Measurements from ENCODE around the gene IL17B.

DNA sequence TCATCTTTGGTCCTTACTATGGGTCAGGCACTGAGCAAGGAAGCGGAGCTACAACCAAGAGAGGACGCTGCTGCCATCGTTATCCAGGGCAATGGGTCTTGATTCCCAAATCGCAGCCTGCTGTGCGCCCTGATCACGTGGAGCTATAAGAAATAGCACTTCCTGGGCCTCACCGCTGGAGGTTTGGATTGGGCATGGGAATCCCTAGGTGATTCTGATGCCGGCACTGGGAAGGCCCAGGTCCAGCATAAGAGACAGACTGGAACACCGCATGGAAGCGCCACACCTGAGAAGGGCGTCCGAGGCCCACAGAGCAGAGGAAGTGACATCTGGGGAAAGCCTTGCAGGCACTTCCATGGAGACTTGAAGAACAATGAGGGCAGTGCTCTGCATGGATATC is 3.0 kb downstream of the IL17B start:
- TF ChIP-seq, protein P1, sequence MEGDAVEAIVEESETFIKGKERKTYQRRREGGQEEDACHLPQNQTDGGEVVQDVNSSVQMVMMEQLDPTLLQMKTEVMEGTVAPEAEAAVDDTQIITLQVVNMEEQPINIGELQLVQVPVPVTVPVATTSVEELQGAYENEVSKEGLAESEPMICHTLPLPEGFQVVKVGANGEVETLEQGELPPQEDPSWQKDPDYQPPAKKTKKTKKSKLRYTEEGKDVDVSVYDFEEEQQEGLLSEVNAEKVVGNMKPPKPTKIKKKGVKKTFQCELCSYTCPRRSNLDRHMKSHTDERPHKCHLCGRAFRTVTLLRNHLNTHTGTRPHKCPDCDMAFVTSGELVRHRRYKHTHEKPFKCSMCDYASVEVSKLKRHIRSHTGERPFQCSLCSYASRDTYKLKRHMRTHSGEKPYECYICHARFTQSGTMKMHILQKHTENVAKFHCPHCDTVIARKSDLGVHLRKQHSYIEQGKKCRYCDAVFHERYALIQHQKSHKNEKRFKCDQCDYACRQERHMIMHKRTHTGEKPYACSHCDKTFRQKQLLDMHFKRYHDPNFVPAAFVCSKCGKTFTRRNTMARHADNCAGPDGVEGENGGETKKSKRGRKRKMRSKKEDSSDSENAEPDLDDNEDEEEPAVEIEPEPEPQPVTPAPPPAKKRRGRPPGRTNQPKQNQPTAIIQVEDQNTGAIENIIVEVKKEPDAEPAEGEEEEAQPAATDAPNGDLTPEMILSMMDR (IDR thresholded peaks at IDR 0.05; ENCODE audit: low read depth, low read length, poor library complexity, severe bottlenecking) = no peak
- TF ChIP-seq EZH2phosphoT487 (IDR thresholded peaks at IDR 0.05; ENCODE audit: borderline replicate concordance, low read length) = no peak

Measured in DOHH2 (cell line).